GM13976 (cell line): ENCODE results near the gene CNTRL.

ENCODE experiments used
- DNase-seq: peaks from one replicate; pipeline ENCODE4 v3.0.0; 2012; ENCODE audit warnings: low spot score
- in situ Hi-C: fragments of 300-500 bp; cut with MboI; formaldehyde crosslinking; loops from one replicate; pipeline ENCODE4 v1.12.0; 2022; ENCODE audit warnings: low sequenced_read_pairs, mixed read lengths, inconsistent platforms; ENCODE audit not compliant: unreplicated experiment
- TF ChIP-seq, protein P1 (sequence below): IDR thresholded peaks from 2 replicates; pipeline ENCODE4 v1.5.1; 2012; ENCODE audit warnings: borderline replicate concordance, mild to moderate bottlenecking; ENCODE audit not compliant: insufficient read depth; ENCODE audit errors: extremely low read depth, missing control alignments, control extremely low read depth

CNTRL gene

DNA sequence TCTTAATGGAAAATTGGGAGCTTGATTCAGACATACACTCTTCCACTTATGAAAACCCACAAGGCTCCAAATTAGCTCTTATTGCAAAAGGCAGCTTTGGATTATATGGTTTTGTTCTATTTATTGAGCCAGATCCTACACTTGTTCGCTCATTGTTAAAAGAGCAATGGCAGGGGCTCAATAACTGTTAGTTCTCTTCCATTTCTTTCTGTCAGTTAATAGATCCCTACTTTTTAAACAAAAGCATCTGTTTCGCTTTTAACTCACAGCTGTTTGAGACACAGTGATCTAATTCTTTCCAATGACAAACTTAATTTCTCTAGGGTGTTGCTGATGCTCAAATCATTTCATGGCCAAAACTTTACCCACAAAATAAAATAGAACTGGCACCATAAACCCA, 36.4 kb upstream of the CNTRL start:
- no peak for DNase-seq
- TF ChIP-seq, protein P1, sequence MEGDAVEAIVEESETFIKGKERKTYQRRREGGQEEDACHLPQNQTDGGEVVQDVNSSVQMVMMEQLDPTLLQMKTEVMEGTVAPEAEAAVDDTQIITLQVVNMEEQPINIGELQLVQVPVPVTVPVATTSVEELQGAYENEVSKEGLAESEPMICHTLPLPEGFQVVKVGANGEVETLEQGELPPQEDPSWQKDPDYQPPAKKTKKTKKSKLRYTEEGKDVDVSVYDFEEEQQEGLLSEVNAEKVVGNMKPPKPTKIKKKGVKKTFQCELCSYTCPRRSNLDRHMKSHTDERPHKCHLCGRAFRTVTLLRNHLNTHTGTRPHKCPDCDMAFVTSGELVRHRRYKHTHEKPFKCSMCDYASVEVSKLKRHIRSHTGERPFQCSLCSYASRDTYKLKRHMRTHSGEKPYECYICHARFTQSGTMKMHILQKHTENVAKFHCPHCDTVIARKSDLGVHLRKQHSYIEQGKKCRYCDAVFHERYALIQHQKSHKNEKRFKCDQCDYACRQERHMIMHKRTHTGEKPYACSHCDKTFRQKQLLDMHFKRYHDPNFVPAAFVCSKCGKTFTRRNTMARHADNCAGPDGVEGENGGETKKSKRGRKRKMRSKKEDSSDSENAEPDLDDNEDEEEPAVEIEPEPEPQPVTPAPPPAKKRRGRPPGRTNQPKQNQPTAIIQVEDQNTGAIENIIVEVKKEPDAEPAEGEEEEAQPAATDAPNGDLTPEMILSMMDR, result no peak
- in situ Hi-C loops, result no loop called here

DNA sequence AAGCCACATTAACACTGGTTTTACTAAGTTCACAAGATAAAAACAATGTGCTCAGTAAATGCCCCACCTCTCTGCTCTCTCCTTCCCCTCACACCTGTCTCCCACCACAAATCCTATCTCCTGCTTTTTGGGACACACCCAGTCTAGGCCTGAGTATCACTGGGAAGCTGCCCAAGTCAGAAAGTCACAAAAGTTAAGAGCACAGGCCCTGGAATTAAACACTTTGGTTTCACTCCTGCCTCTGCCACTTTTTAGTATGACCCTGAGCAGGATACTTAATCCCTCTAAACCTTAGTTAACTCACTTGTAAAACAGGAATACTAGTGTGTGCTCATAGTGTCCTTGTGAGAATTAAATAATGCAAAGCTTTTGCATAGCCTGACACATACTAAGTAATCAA, 36.0 kb upstream of the CNTRL start:
- no peak for DNase-seq
- TF ChIP-seq, protein P1, result no peak
- in situ Hi-C loops, result no loop called here

DNA sequence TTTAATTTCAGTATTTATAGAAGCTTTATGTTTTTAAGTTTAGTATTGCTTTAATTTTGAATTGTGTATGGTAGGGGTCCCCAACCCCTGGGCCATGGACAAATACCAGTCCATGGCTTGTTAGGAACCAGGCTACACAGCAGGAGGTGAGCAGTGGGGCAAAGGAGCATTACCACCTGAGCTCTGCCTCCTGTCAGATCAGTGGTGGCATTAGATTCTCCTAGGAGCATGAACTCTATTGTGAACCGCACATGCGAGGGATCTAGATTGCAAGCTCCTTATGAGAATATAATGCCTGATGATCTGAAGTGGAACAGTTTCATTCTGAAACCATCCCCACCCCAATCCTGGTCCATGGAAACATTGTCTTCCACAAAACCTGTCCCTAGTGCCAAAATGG, 26.6 kb upstream of the CNTRL start:
- TF ChIP-seq, protein P1, result no peak
- in situ Hi-C loops, result no loop called here
- no peak for DNase-seq

DNA sequence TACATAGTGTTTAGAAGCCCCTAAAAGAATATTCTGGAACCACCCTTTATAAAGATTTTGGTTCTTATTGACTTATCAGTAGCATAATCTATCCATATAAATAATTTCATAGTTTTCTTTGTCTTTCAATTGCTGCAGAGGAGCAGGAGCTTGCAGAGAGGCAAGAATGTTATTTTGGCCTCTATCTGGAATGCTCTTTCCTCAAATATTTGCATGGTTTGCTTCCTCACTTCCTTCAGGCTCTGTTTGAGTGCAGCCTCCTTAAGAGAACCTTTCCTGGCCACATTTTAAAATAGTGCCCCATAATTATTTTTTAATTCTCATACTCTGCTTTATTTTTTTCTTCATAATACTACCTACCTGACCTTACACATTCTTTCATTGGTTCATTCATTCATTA, 26.1 kb upstream of the CNTRL start:
- in situ Hi-C loops, result no loop called here
- TF ChIP-seq, protein P1, result no peak
- DNase-seq, result no peak

DNA sequence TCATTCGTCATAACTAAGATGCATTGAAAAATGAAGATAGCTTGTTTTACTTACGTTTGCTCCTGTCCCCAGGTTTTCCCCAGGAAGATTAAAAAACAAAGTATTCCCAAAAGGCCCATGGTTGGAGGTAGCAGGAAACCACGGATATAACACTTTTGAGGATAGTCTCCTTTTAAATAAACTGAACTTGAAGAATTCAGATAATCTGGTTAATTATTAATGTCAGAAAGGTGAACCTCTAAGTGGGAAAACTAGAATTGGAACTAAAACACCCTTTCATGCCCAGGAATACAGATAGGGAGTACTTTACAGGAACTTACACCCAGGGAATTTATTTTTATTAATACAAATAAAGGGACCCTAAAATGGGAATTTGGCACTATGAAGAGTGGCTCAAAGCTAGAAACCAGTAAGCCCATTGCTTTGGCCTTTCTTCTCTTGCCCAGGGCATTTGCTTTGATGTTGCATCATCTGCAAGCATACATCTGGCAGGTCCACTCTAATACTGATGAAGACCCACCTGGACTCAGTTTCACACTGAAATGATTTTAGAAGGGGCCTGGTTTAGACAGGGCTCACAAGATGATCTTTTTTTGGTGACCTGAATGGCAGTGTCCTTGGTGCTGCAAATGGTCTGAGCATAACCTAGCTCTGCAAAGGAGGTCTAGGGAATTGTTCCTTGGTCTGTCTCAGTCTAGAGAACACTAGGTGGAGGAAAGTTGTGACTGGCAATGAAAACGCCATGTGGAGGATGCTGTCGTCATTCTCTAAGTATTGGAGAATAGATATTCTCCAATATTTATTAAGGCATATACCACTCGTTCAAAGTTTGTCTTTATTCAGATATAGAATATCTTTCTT, 24.4 kb upstream of the CNTRL start, which contains the start of gene C5:
TSS of gene C5 (minus strand) at position 148 of the 861 bp plus-strand sequence. CDS start at position 119, 29 bp downstream.
- in situ Hi-C loops, result loop anchor here (25.0 kb wide), 1 partner anchor 288 kb away; no protein-coding TSS in a partner anchor
- no peak for DNase-seq
- TF ChIP-seq, protein P1, result no peak

DNA sequence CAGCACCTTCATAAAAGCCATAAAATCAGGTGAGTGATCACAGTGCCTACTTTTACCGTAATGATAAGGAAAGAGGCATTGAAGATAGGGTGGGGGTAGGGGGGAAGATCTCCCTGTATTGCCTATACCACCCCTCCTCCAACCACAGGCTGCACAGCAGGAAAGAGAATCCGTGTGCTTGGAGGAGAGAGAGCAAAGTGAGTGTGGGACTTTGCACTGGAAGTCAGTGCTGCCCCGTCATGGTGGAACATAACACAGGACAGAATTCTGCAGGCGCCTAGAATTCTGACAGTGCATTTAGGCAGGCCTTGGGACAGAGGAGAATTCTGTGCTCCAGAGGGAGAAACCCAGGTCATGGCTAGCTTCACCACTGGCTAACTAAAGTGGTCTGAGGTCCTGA, 21.2 kb upstream of the CNTRL start:
- TF ChIP-seq, protein P1, result no peak
- DNase-seq, result no peak
- in situ Hi-C loops, result loop anchor here (25.0 kb wide), 1 partner anchor 291 kb away; no protein-coding TSS in a partner anchor

DNA sequence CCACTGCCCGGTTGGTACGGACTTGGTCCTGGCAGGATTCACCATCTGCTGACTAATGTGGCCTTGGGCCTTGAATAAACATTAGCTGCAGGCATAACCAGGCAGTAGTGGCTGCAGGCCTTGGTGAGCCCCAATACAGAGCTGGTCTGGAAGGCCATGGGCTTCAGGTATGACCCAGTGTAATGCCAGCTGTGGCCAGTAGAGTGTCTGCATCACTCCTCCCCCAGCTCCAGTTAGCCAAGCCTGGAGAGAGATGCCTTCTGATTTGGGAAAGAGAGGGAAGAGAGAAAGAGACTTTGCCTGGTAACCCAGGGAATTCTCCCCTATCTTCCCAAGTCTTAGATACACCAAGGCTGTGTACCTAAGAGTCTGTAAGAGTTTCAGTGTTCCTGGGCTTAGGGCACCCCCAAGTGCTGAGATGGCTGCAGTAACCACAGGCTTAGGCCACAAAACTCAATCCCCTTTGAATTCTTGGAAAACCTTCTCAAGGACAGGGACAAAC, 19.1 kb upstream of the CNTRL start:
- TF ChIP-seq, protein P1, result no peak
- DNase-seq, result no peak
- in situ Hi-C loops, result loop anchor here (25.0 kb wide), 1 partner anchor 293 kb away; no protein-coding TSS in a partner anchor
